Activated CD4-positive, alpha-beta memory T cell treated with anti-CD3 and anti-CD28 coated beads for 36 hours (primary cell): ENCODE results near the gene DDX4. TPM values are rescaled to one million over a fixed set of nuclear protein-coding genes. Genes with fewer than 3 reads are reported as not detected.
"Not testable (repeated sequence)": the region's sequence is repeated elsewhere in the genome, so short reads cannot be mapped to it uniquely, and the experiment has no call there.

Experiments
- CTCF ChIA-PET: fragments of 350-600 bp; sonication (Branson Sonifier 250); formaldehyde crosslinking; loops from one replicate; lab custom pipeline; 2021; ENCODE audit warnings: antibody characterized with exemption, inconsistent platforms; lab: Charles Lee
- POLR2A ChIA-PET: fragments of 350-600 bp; sonication (Branson Sonifier 250); formaldehyde crosslinking; loops from one replicate; lab custom pipeline; 2021; ENCODE audit warnings: antibody characterized with exemption; lab: Charles Lee
- DNase-seq: peaks from one replicate; pipeline ENCODE4 v3.0.0-alpha.2; 2020
- H3K27ac Mint-ChIP-seq: one replicate; pipeline ENCODE4 v1.8.0; 2021; ENCODE audit warnings: mixed read lengths
- H3K27me3 Mint-ChIP-seq: one replicate; pipeline ENCODE4 v1.8.0; 2021; ENCODE audit warnings: mixed read lengths
- H3K36me3 Mint-ChIP-seq: one replicate; pipeline ENCODE4 v1.8.0; 2021; ENCODE audit warnings: mixed read lengths
- H3K4me1 Mint-ChIP-seq: one replicate; pipeline ENCODE4 v1.8.0; 2021; ENCODE audit warnings: low read depth, mixed read lengths
- H3K4me3 Mint-ChIP-seq: one replicate; pipeline ENCODE4 v1.8.0; 2021; ENCODE audit warnings: mild to moderate bottlenecking, mixed read lengths
- H3K9me3 Mint-ChIP-seq: one replicate; pipeline ENCODE4 v1.8.0; 2021; ENCODE audit warnings: mixed read lengths
- intact Hi-C: fragments of 100-400 bp; cut with micrococcal nuclease; formaldehyde crosslinking; loops from one replicate; pipeline ENCODE4 v1.15.1; 2023
- total RNA-seq, 2 experiments: library from RNA; stranded (reverse); gene quantifications; one replicate each; pipeline ENCODE4 v1.2.3, GENCODE V29; 2021

The DDX4 gene
- total RNA-seq, 2 experiments from 2014 or later = not detected

GRCh38 chr5:55706230-55706629 is 31.6 kb upstream of the DDX4 start:
- intact Hi-C loops = no loop called here
- ChIA-PET POLR2A (no interaction called here), CTCF (interaction anchor here (1.3 kb wide), 1 partner anchor 15 kb away, joined by 3 read pairs; no protein-coding TSS in a partner anchor)
- Mint-ChIP-seq H3K9me3 (no peaks in the 10 kb centered on the region), H3K4me3 (no peak overlapping the region), H3K36me3 (peaks cover 5% of the 10 kb centered on the region), H3K27me3 (no peaks in the 10 kb centered on the region), H3K27ac (no peak overlapping the region), H3K4me1 (peaks cover 29% of the 10 kb centered on the region)
- DNase-seq = no peak

GRCh38 chr5:55708732-55709131 is 29.1 kb upstream of the DDX4 start:
- Mint-ChIP-seq H3K4me1 (peaks cover 40% of the 10 kb centered on the region), H3K4me3 (no peak overlapping the region), H3K27me3 (no peaks in the 10 kb centered on the region), H3K27ac (no peak overlapping the region), H3K9me3 (no peaks in the 10 kb centered on the region), H3K36me3 (peaks cover 8% of the 10 kb centered on the region)
- ChIA-PET POLR2A (interaction anchor here (1.0 kb wide), 1 partner anchor 288 kb away, joined by 3 read pairs; no protein-coding TSS in a partner anchor), CTCF (no interaction called here)
- DNase-seq = no peak
- intact Hi-C loops = no loop called here

- Mint-ChIP-seq H3K36me3 (peaks cover 8% of the 10 kb centered on the region), H3K4me1 (peaks cover 35% of the 10 kb centered on the region), H3K27me3 (no peaks in the 10 kb centered on the region), H3K9me3 (no peaks in the 10 kb centered on the region), H3K4me3 (peak overlapping the region; percentile 96), H3K27ac (peak overlapping the region; percentile 80)
- POLR2A ChIA-PET = interaction anchor here (0.6 kb wide), 1 partner anchor 404 kb away, joined by 4 read pairs; the partner anchor contains the start of gene DHX29
- intact Hi-C loops = loop anchor here (5.0 kb wide), 4 partner anchors 61 to 211 kb away; no protein-coding TSS in a partner anchor
- peak; percentile 13 for DNase-seq
- CTCF ChIA-PET = interaction anchor here (1.2 kb wide), 2 partner anchors 20 to 485 kb away, joined by 3 to 4 read pairs; no protein-coding TSS in a partner anchor
These were observed 26.3 kb upstream of the DDX4 start for GRCh38 chr5:55711507-55712022.

- peak within 1 kb of the TSS; percentile 80 for H3K27ac Mint-ChIP-seq
- peaks cover 32% of the 10 kb centered on the region for H3K4me1 Mint-ChIP-seq
- no peaks in the 10 kb centered on the region for H3K9me3 Mint-ChIP-seq
- peaks cover 8% of the 10 kb centered on the region for H3K36me3 Mint-ChIP-seq
- no peaks in the 10 kb centered on the region for H3K27me3 Mint-ChIP-seq
- H3K4me3 Mint-ChIP-seq = peak within 1 kb of the TSS; percentile 96
- intact Hi-C loops = loop anchor here (5.0 kb wide), 4 partner anchors 60 to 210 kb away; no protein-coding TSS in a partner anchor
- POLR2A ChIA-PET = no interaction called here
- CTCF ChIA-PET = interaction anchor here (0.6 to 1.2 kb wide), 4 partner anchors 20 to 1125 kb away, joined by 3 to 4 read pairs (median 4); no protein-coding TSS in a partner anchor
- DNase-seq = peak; percentile 96
These were observed 25.6 kb upstream of the DDX4 start, which contains the start of gene SLC38A9 for GRCh38 chr5:55712023-55712859. Gene SLC38A9, minus strand, starts transcription at chr5:55712324. Its CDS starts 14,366 bp downstream, at chr5:55697958.

GRCh38 chr5:55713871-55714270 is 24.0 kb upstream of the DDX4 start:
- H3K27me3 Mint-ChIP-seq = peaks cover 2% of the 10 kb centered on the region
- peaks cover 7% of the 10 kb centered on the region for H3K36me3 Mint-ChIP-seq
- DNase-seq = no peak
- peaks cover 20% of the 10 kb centered on the region for H3K4me1 Mint-ChIP-seq
- ChIA-PET POLR2A (no interaction called here), CTCF (interaction anchor here (0.8 kb wide), 1 partner anchor 715 kb away, joined by 3 read pairs; no protein-coding TSS in a partner anchor)
- no peak overlapping the region for H3K27ac Mint-ChIP-seq
- H3K4me3 Mint-ChIP-seq = no peak overlapping the region
- no peaks in the 10 kb centered on the region for H3K9me3 Mint-ChIP-seq
- intact Hi-C loops = loop anchor here (5.0 kb wide), 4 partner anchors 58 to 208 kb away; no protein-coding TSS in a partner anchor

GRCh38 chr5:55714339-55714738 is 23.5 kb upstream of the DDX4 start:
- no peak overlapping the region for H3K4me3 Mint-ChIP-seq
- DNase-seq = no peak
- H3K27me3 Mint-ChIP-seq = peaks cover 4% of the 10 kb centered on the region
- no peak overlapping the region for H3K27ac Mint-ChIP-seq
- peaks cover 8% of the 10 kb centered on the region for H3K36me3 Mint-ChIP-seq
- POLR2A ChIA-PET = no interaction called here
- CTCF ChIA-PET = interaction anchor here (0.8 kb wide), 1 partner anchor 714 kb away, joined by 3 read pairs; no protein-coding TSS in a partner anchor
- no peaks in the 10 kb centered on the region for H3K9me3 Mint-ChIP-seq
- peaks cover 17% of the 10 kb centered on the region for H3K4me1 Mint-ChIP-seq
- intact Hi-C loops = loop anchor here (5.0 kb wide), 4 partner anchors 58 to 208 kb away; no protein-coding TSS in a partner anchor

GRCh38 chr5:55714749-55715148 is 23.1 kb upstream of the DDX4 start:
- CTCF ChIA-PET = interaction anchor here (0.8 to 1.1 kb wide), 2 partner anchors 23 to 714 kb away, joined by 3 to 4 read pairs; no protein-coding TSS in a partner anchor
- intact Hi-C loops = loop anchor here (5.0 kb wide), 4 partner anchors 58 to 208 kb away; no protein-coding TSS in a partner anchor

GRCh38 chr5:55715519-55716078 is 22.3 kb upstream of the DDX4 start:
- Mint-ChIP-seq H3K4me1 (peaks cover 15% of the 10 kb centered on the region), H3K27ac (no peak overlapping the region), H3K9me3 (no peaks in the 10 kb centered on the region), H3K4me3 (no peak overlapping the region), H3K36me3 (peaks cover 8% of the 10 kb centered on the region), H3K27me3 (peaks cover 4% of the 10 kb centered on the region)
- intact Hi-C loops = no loop called here
- ChIA-PET POLR2A (no interaction called here), CTCF (interaction anchor here (1.1 kb wide), 1 partner anchor 24 kb away, joined by 4 read pairs; no protein-coding TSS in a partner anchor)
- no peak for DNase-seq

More at GRCh38 chr5:55714749-55715148, 23.1 kb upstream of the DDX4 start:
- H3K36me3 Mint-ChIP-seq = peaks cover 8% of the 10 kb centered on the region
- no peak overlapping the region for H3K27ac Mint-ChIP-seq
- no peak overlapping the region for H3K4me3 Mint-ChIP-seq
- DNase-seq = no peak
- no peaks in the 10 kb centered on the region for H3K9me3 Mint-ChIP-seq
- H3K27me3 Mint-ChIP-seq = peaks cover 4% of the 10 kb centered on the region
- POLR2A ChIA-PET = no interaction called here
- peaks cover 17% of the 10 kb centered on the region for H3K4me1 Mint-ChIP-seq

GRCh38 chr5:55719026-55719425 is 18.8 kb upstream of the DDX4 start:
- H3K4me3 Mint-ChIP-seq, DNase-seq, intact Hi-C loops, H3K9me3 Mint-ChIP-seq, POLR2A ChIA-PET, CTCF ChIA-PET, H3K36me3 Mint-ChIP-seq, H3K27ac Mint-ChIP-seq, H3K4me1 Mint-ChIP-seq, H3K27me3 Mint-ChIP-seq: not testable (repeated sequence)

- no peaks in the 10 kb centered on the region for H3K9me3 Mint-ChIP-seq
- H3K27ac Mint-ChIP-seq = no peak overlapping the region
- H3K4me3 Mint-ChIP-seq = no peak overlapping the region
- peaks cover 3% of the 10 kb centered on the region for H3K4me1 Mint-ChIP-seq
- ChIA-PET POLR2A (no interaction called here), CTCF (interaction anchor here (0.8 kb wide), 1 partner anchor 12 kb away, joined by 3 read pairs; no protein-coding TSS in a partner anchor)
- peaks cover 4% of the 10 kb centered on the region for H3K36me3 Mint-ChIP-seq
- intact Hi-C loops = no loop called here
- DNase-seq = no peak
- H3K27me3 Mint-ChIP-seq = peaks cover 7% of the 10 kb centered on the region
These were observed 17.6 kb upstream of the DDX4 start for GRCh38 chr5:55720188-55720703.

GRCh38 chr5:55724281-55724680 is 13.6 kb upstream of the DDX4 start:
- DNase-seq = no peak

More at GRCh38 chr5:55724281-55724680, 13.6 kb upstream of the DDX4 start:
- ChIA-PET CTCF (no interaction called here), POLR2A (no interaction called here)
- intact Hi-C loops = no loop called here
- Mint-ChIP-seq H3K9me3 (no peaks in the 10 kb centered on the region), H3K4me3 (no peak overlapping the region), H3K27me3 (peaks cover 2% of the 10 kb centered on the region), H3K27ac (no peak overlapping the region), H3K4me1 (peaks cover 3% of the 10 kb centered on the region), H3K36me3 (no peaks in the 10 kb centered on the region)
